Stimulated activated CD4-positive, alpha-beta T cell treated with anti-CD3 and anti-CD28 coated beads, TNF-alpha, amount 100 ng/mL, for 1 hour (primary cell): ENCODE results near the gene APOM.

Source experiments
- DNase-seq, 3 donors: peaks; one replicate each; pipeline ENCODE4 v3.0.0-alpha.2; 2020; ENCODE audit warnings: low read depth in 3 of 3, low spot score in 1 of 3

Gene APOM

GRCh38 chr6:31630177-31630934, 25.3 kb upstream of the APOM start:
- DNase-seq, result no peak

GRCh38 chr6:31631209-31631608, 24.5 kb upstream of the APOM start:
- no peak for DNase-seq

GRCh38 chr6:31631681-31632278, 23.9 kb upstream of the APOM start:
- no peak for DNase-seq

- no peak for DNase-seq
Observed at GRCh38 chr6:31632279-31632946, 23.3 kb upstream of the APOM start.

GRCh38 chr6:31633447-31633846, 22.2 kb upstream of the APOM start:
- no peak for DNase-seq

GRCh38 chr6:31634131-31634530, 21.6 kb upstream of the APOM start:
- DNase-seq, result no peak

GRCh38 chr6:31634969-31635575, 20.6 kb upstream of the APOM start:
- DNase-seq, result no peak

GRCh38 chr6:31636698-31637596, 18.7 kb upstream of the APOM start:
- no peak for DNase-seq

- DNase-seq, result no peak
Observed at GRCh38 chr6:31639043-31639442, 16.7 kb upstream of the APOM start.

GRCh38 chr6:31639449-31639861, 16.2 kb upstream of the APOM start:
- no peak for DNase-seq

GRCh38 chr6:31640612-31641011, 15.1 kb upstream of the APOM start:
- DNase-seq, result no peak

GRCh38 chr6:31641370-31641769, 14.3 kb upstream of the APOM start:
- DNase-seq, result no peak

GRCh38 chr6:31642798-31643570, 12.7 kb upstream of the APOM start:
- no peak for DNase-seq

- no peak for DNase-seq
Observed at GRCh38 chr6:31643818-31644454, 11.8 kb upstream of the APOM start.

GRCh38 chr6:31645325-31645724, 10.4 kb upstream of the APOM start:
- no peak for DNase-seq

GRCh38 chr6:31651602-31652191, 4.0 kb upstream of the APOM start:
- DNase-seq, result no peak

GRCh38 chr6:31652925-31653724, 2.6 kb upstream of the APOM start:
- DNase-seq, result peak in 1 of 3 donors; percentile 74

- no peak for DNase-seq
Observed at GRCh38 chr6:31654574-31655348, 933 bp upstream of the APOM start.
